Activated CD8-positive, alpha-beta memory T cell treated with anti-CD3 and anti-CD28 coated beads, Interleukin-2, amount 50 U/mL, for 24 hours (primary cell): ENCODE measurements around the gene PLXNB1.
"Not testable (repeated sequence)": the region's sequence is repeated elsewhere in the genome, so short reads cannot be mapped to it uniquely, and the experiment has no call there.

Source experiments
- DNase-seq: peaks from one replicate; pipeline ENCODE4 v3.0.0-alpha.2; 2020; ENCODE audit errors: extremely low read depth

PLXNB1 gene

DNA sequence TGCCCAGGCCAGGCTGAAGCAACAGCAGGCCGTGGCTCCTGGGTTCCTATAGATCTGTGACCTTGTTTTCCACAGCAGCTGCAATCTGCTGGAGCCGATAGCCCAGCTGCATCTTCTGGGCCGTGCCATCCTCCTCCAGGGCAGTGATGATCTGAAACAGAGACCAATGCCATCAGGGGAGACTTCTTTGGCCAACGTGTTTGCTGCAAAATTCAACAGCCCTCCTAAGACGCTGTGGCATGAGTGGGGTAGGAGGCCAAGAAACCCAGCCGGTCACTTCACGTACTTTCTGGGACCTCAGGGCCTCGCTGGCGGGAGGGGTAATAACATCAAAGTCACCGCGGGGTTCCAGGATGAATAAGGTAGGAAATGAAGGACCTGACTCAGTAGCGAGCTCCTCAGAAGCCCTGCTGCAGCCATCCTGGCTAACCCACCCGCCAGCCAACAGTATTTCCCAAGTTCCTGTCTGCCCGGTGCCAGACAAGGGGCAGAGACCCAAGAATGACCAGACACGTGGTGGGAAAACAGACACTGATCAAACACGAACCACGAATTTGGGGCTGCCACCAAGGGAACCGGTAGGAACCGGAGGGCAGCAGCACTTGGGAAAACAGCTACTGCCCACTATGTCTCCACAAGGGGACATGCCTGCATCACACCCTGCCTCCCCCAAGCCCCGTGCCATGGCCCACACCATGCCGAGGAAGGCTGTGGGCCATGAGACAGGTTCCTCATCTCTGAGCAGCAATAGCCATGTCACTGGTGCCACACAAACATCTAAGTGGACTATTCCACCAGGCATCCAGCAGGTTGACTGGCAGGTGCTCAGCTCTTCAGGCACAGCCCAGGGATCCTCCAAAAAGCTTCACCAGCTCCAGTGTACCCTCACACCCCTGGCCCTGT lies 25.2 kb downstream of the PLXNB1 start:
- DNase-seq = no peak

GRCh38 chr3:48403533-48404439 lies 26.1 kb downstream of the PLXNB1 start:
- DNase-seq = no peak

GRCh38 chr3:48402907-48403306 lies 27.0 kb downstream of the PLXNB1 start:
- no peak for DNase-seq

- DNase-seq = no peak
Measured at GRCh38 chr3:48402281-48402732, 27.6 kb downstream of the PLXNB1 start.

DNA sequence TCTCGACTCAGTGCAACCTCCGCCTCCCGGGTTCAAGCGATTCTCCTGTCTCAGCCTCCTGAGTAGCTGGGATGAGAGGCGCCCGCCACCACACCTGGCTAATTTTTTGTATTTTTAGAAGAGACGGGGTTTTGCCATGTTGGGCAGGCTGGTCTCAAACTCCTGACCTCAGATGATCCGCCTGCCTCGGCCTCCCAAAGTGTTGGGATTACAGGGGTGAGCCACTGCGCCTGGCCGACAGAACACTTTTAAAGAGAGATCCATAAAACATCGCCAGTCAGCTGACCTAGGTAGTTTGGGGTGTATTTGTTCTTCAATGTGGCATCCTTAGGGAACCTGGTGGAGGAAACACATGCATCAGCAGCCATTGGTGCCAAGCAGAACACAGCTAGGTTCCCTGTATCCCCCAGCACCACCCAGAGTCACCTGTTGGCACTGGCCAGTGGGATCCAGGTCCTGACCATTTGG lies 28.4 kb downstream of the PLXNB1 start:
- DNase-seq = not testable (repeated sequence)

DNA sequence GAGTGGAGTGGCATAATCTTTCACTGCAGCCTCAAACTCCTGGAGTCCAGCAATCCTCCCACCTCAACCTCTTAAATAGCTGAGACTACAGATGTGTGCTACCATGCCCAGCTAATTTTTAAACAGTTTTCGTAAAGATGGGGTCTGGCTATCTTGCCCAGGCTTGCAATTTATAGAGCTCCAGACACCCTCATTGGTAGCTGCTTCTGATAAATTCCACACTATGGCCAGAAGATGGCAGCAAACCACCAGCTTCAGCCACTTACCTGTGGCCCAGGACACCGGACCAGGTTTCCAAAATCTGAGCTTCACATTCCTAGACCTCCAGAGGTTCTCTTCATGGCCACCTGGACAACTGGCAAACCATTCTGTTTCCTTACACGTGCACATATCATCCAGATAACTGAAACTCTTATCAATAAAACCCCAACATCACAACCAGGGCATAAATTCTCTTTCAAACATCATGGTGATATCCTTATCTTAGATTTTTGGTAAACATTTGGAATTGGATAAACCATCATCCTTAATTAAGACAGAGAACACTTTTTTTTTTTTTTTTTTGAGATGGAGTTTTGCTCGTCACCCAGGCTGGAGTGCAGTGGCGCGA lies 29.0 kb downstream of the PLXNB1 start:
- DNase-seq = peak; percentile 6

- no peak for DNase-seq
Measured at GRCh38 chr3:48399387-48400172, 30.3 kb downstream of the PLXNB1 start.

GRCh38 chr3:48398701-48399386 lies 31.0 kb downstream of the PLXNB1 start:
- no peak for DNase-seq

DNA sequence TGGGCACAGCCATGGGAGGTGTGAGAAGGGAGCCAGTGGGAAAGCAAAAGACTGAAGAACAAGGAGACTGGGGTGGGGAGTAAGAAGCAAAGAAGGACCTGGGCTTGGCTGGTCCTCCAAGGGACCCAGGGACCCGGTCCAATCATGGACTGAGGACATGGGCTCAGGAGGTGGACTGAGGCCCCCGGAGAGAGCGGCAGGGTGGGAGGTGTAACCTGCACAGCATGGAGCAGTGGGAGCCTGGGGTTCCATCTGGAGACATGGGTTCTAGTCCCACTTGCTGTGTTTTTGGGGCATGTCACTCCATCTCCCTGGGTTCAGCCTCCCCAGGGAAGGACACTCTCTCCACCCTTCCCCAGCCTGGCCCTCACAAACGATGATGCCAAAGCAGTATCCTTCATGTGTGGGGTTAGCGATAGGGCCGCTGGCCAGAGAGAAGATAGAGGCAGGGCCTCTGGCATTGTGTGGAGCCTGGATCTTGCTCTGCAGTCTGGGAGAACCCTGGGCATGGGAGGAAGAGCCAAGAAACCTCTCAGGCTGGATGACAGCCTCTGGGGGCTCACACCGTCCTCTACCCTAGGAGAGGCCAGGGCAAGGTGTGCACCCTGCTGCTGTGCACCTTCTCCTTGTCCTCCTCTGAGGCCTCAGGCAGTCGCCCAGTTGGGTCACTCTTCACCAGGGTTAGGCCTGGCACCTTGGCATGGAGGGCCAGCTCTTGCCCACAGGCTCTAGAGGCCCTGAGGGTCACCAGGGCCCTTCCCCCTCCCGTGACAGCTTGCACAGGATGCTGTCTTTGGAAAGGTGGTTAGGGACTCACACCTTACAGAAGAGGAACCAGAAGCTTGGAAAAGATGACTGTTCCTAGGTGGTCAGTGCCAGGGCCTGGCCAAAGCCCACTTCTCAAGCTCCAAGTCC lies 31.9 kb downstream of the PLXNB1 start:
- DNase-seq = no peak

- no peak for DNase-seq
Measured at GRCh38 chr3:48395714-48396113, 34.2 kb downstream of the PLXNB1 start.

DNA sequence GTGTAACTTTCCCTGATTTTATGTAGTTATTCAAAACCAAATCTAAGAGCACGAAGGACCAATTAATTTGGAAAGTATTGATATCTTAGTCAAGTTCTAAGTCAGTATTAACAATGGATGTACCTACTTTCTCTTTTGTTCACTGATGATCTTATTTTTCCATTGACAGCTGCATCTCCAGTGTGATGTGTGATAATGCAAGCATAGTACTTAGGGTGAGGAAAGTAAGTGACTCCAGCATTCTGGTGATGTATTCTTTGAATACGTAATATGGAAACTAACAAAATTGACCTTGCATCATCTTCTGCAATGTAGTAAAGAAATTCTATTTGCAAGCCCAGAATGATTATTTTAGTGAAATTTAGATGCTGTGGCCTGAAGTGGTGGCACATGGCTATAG lies 35.5 kb downstream of the PLXNB1 start:
- no peak for DNase-seq

- no peak for DNase-seq
Measured at GRCh38 chr3:48388966-48389365, 40.9 kb downstream of the PLXNB1 start.

DNA sequence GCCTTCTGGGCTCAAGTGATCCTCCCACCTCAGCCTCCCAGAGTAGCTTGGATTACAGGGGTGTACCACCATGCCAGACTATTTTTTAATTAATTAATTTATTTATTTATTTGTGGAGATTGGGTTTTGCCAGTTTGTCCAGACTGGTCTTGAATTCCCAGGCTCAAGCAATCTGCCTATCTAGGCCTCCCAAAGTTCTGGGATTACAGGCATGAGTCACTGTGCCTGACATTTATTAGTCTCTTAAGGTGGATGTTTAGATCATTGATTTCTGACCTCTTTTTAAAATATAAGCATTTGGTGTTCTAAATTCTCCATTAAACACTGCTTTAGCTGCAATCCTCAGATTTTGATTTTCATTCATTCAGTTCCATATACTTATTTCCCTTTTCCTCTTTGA lies 42.3 kb downstream of the PLXNB1 start:
- no peak for DNase-seq

- no peak for DNase-seq
Measured at GRCh38 chr3:48372862-48373435, 56.9 kb downstream of the PLXNB1 start.

DNA sequence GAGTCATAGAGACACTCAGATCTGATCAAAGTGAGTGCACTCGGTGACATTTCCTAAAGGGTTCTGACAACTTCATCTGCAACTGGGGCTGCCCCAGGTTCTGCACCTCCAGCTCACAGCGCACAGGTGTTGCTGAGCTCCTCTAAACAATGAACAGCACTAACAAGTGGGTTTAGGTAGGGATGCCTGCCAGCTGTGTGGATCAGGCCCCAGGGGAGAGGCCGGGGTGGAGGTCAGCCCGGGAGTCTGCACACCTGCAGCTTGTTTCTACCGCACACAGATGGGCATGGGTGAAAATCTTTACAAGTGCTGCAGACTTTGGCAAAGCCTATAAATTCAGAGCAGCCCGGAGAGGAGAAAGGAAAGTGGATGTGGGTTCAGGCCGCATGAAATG lies 57.5 kb downstream of the PLXNB1 start:
- no peak for DNase-seq

GRCh38 chr3:48371651-48372376 lies 58.1 kb downstream of the PLXNB1 start, which contains the start of gene FBXW12:
TSS of gene FBXW12 (plus strand) at chr3:48372219. CDS start at chr3:48372768, 549 bp downstream.
- DNase-seq = no peak

DNA sequence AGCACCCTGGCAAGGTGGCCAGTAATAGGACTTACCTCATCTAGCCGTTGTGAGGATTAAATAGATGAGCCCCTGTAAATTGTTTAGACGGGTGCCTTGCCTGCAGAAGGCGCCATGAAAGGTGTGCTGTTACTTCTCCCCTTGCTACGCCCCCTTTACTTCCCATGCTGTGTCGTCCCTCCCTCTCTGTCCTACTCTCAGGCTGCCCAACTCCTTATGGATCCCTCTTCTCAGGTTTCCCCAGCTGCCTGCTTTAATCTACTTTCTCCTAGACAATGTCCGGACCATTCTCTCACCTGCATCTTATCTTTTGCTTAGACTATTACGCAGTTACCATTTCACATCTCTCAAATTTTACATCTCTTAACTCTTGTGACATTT lies 59.6 kb downstream of the PLXNB1 start:
- no peak for DNase-seq

DNA sequence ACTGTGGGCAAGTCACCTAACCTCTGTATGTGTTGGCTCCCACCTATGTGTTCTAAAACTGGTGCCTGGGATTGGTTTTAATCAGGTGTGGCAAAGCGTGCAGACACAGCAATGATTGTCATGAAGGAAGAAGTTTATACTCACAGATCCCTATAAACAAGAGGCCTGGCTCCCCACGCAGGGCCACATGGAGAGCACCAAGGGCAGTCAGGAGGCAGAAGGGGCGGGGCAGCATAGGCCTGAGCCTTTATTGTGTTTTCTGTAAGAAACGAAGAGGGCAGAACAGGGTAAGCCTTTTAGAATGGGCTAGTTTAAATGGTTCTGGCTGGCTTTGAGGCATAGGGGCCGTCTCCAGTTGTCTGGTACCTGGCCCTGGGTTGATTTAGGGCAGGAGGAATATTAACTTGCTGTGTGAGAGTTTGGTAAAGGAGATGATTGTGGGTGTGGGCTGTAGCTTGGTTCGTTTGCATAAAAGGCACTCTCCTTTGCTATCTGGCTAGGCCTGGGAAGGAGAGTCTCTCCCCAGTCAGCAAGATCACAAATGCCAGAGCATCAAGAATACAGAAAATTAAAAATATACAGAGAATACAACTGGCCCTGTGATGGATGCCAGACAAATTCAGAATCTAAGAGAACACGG lies 60.1 kb downstream of the PLXNB1 start:
- no peak for DNase-seq
